ENCODE results near the gene LTF. TPM values are rescaled to one million over a fixed set of nuclear protein-coding genes. Genes with fewer than 3 reads are reported as not detected.

The LTF gene
- total RNA-seq (2022; extraction: Qiagen RNA extraction; ENCODE audit: low read depth), result 0.07 TPM in 1 of 5 replicates, not detected in the others

GRCh38 chr3:46464326-46465195, at the start of gene LTF:
LTF (minus strand) TSS chr3:46464905; CDS start chr3:46464867, 38 bp downstream.

GRCh38 chr3:46497556-46498265, 33.0 kb upstream of the LTF start, which contains the start of gene RTP3:
RTP3 (plus strand) TSS chr3:46497976; CDS start chr3:46498063, 87 bp downstream.

DNA sequence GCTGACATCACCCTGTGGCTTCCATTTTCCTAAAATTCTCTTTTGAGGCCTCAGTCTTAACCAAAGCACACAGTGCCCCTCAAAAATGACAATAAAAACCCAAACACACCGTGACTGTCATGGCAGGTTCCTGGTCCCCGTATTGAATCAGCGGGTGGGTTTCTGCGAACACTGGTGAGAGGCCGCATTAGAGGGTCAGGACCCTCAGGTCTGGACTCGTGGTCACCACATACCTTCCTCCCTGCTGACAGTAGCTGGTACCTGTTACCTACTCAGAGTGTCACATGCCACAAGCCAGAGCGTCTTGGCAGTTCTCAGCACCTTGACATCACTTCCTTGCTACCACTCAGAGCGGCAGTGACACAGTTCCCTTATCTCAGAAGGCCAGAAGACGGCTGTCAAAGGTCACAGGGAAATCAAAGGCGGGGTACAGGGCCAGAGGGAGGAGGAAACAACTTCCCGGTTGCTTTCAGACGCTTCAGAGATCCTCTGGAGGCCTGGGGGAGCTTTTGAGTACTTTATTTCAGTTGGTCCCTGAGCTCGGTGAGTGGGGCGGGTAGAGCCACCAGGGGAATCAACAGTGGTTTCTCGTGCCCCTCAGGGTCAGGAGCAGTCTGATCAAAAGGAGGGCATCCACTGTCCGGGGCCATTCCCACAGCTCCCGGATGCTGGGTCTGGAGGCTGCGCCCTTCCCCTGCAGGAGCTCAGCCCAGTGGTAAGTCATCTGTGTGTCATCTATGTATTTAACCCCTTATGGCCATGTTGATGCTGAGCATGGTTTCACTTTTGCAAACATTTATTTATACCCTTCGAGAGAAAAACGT, 57.7 kb downstream of the LTF start, which contains the start of the genes CCR5AS and CCRL2:
CCR5AS (minus strand) TSS at position 279 of the 824 bp plus-strand sequence.
CCRL2 (plus strand) TSS at position 472 of the 824 bp plus-strand sequence. CDS start 821 bp downstream, outside the sequence.

Other genes with a start within 250 kb of the LTF start
- not detected in 5 replicates for gene CCR3, start 222.4 kb downstream of the LTF start, total RNA-seq (2022; extraction: Qiagen RNA extraction; ENCODE audit: low read depth)
- not detected in 5 replicates for gene CCR2, start 110.8 kb downstream of the LTF start, total RNA-seq (2022; extraction: Qiagen RNA extraction; ENCODE audit: low read depth)
- not detected in 5 replicates for gene CCR5, start 94.0 kb downstream of the LTF start, total RNA-seq (2022; extraction: Qiagen RNA extraction; ENCODE audit: low read depth)
- gene CCRL2, start 57.6 kb downstream of the LTF start, total RNA-seq (2022; extraction: Qiagen RNA extraction; ENCODE audit: low read depth), result 0.13 to 0.26 TPM (median 0.22 TPM) in 4 of 5 replicates, not detected in the other
- not detected in 5 replicates for gene RTP3, start 33.1 kb upstream of the LTF start, total RNA-seq (2022; extraction: Qiagen RNA extraction; ENCODE audit: low read depth)
- gene LRRC2, start 101.4 kb upstream of the LTF start, total RNA-seq (2022; extraction: Qiagen RNA extraction; ENCODE audit: low read depth), result not detected in 5 replicates
- gene FAM240A, start 147.6 kb upstream of the LTF start, total RNA-seq (2022; extraction: Qiagen RNA extraction; ENCODE audit: low read depth), result not detected in 5 replicates
- 5.4 to 8.5 TPM (median 6.2 TPM) in 5 replicates for gene ALS2CL, start 228.8 kb upstream of the LTF start, total RNA-seq (2022; extraction: Qiagen RNA extraction; ENCODE audit: low read depth)
- 0.06 to 0.17 TPM (median 0.16 TPM) in 3 of 5 replicates, not detected in the others for gene TMIE, start 236.5 kb upstream of the LTF start, total RNA-seq (2022; extraction: Qiagen RNA extraction; ENCODE audit: low read depth)